DOHH2 (cell line): ENCODE results near the gene TXNIP.
A peak's percentile ranks its signal among the peaks of the same experiment; 100 is the strongest.

ENCODE experiments used
- H3F3A ChIP-seq: fragments of 200-600 bp; sonication (generic), shearing (Covaris generic); 2 replicates; pipeline ENCODE4 v1.6.0; 2016; ENCODE audit warnings: antibody characterized with exemption, mild to moderate bottlenecking; ENCODE audit not compliant: control insufficient read depth, insufficient read depth
- H3K27ac ChIP-seq: fragments of 200-600 bp; sonication (generic); 2 replicates; pipeline ENCODE4 v1.5.1; 2014; ENCODE audit warnings: low read depth, mild to moderate bottlenecking, low read length, moderate library complexity
- H3K27me3 ChIP-seq: fragments of 200-600 bp; sonication (generic); 2 replicates; pipeline ENCODE4 v1.6.1; 2014; ENCODE audit warnings: mild to moderate bottlenecking, low read length, mixed read lengths; ENCODE audit not compliant: control insufficient read depth
- H3K36me3 ChIP-seq: fragments of 200-600 bp; sonication (generic); 2 replicates; pipeline ENCODE4 v1.6.1; 2014; ENCODE audit warnings: mild to moderate bottlenecking, low read length, moderate library complexity, mixed read lengths; ENCODE audit not compliant: control insufficient read depth
- H3K4me1 ChIP-seq: fragments of 200-600 bp; sonication (generic); 2 replicates; pipeline ENCODE4 v1.6.1; 2014; ENCODE audit warnings: mild to moderate bottlenecking, low read length, mixed read lengths; ENCODE audit not compliant: control insufficient read depth
- H3K4me2 ChIP-seq: fragments of 200-600 bp; sonication (generic); 2 replicates; pipeline ENCODE4 v1.6.0; 2014; ENCODE audit warnings: mild to moderate bottlenecking, low read length, moderate library complexity
- H3K4me3 ChIP-seq: fragments of 200-600 bp; sonication (generic); 2 replicates; pipeline ENCODE4 v1.5.1; 2014; ENCODE audit warnings: mild to moderate bottlenecking, low read length, mixed read lengths
- H3K79me2 ChIP-seq: fragments of 200-600 bp; sonication (generic); 2 replicates; pipeline ENCODE4 v1.6.1; 2014; ENCODE audit warnings: mild to moderate bottlenecking, low read length, mixed read lengths; ENCODE audit not compliant: control insufficient read depth
- H3K9me2 ChIP-seq: fragments of 200-600 bp; sonication (generic); replicated peaks from 2 replicates; pipeline ENCODE4 v1.6.1; 2014; ENCODE audit warnings: mild to moderate bottlenecking, low read length, mixed read lengths; ENCODE audit not compliant: control insufficient read depth
- H3K9me3 ChIP-seq: fragments of 200-600 bp; sonication (generic); 2 replicates; pipeline ENCODE4 v1.6.1; 2014; ENCODE audit warnings: antibody characterized with exemption, low read length, mixed read lengths; ENCODE audit not compliant: control insufficient read depth, insufficient read depth
- H4K20me1 ChIP-seq: fragments of 200-600 bp; sonication (generic); 2 replicates; pipeline ENCODE4 v1.6.0; 2014; ENCODE audit warnings: low read depth, mild to moderate bottlenecking, antibody characterized with exemption, low read length, moderate library complexity; ENCODE audit not compliant: control insufficient read depth, insufficient read depth
- EZH2phosphoT487 ChIP-seq: fragments of 200-600 bp; sonication (generic); IDR thresholded peaks from 2 replicates; pipeline ENCODE4 v1.6.1; 2017; ENCODE audit warnings: borderline replicate concordance, mild to moderate bottlenecking, antibody characterized with exemption, low read length, moderate library complexity, mixed read lengths
- TF ChIP-seq, protein P1 (sequence below): fragments of 200-600 bp; sonication (generic); IDR thresholded peaks from one replicate; pipeline ENCODE4 v1.5.1; 2014; ENCODE audit warnings: antibody characterized with exemption, mild to moderate bottlenecking, low read depth, low read length; ENCODE audit not compliant: poor library complexity, severe bottlenecking

The TXNIP gene

DNA sequence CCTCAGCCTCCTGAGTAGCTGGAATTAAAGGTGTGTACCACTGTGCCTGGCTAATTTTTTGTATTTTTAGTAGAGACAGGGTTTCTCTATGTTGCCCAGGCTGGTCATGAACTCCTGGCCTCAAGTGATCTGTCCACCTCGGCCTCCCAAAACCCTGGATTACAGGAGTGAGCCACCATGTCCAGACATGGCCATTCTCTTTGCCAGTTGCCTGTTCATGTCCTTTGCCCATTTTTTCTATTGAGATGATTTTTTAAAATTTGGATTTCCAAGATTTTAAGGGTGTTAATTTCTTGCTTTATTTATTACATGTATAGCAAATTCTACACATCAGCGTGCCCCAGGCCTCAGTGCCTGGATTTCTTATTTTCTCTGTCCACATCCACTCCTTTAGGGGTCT lies 29.1 kb downstream of the TXNIP start:
- Histone ChIP-seq H3K27ac (no peak overlapping the region), H3K9me2 (no peaks in the 10 kb centered on the region), H3K79me2 (peaks cover 23% of the 10 kb centered on the region), H3K27me3 (no peaks in the 10 kb centered on the region), H3F3A (peaks cover 10% of the 10 kb centered on the region; the same call in 1 of the 2 replicates), H3K4me3 (no peak overlapping the region), H3K36me3 (peaks cover 7% of the 10 kb centered on the region), H3K9me3 (no peaks in the 10 kb centered on the region; the same call in 1 of the 2 replicates), H4K20me1 (no peaks in the 10 kb centered on the region), H3K4me2 (no peak overlapping the region), H3K4me1 (peaks cover 23% of the 10 kb centered on the region)
- TF ChIP-seq EZH2phosphoT487: no peak
- TF ChIP-seq, protein P1, sequence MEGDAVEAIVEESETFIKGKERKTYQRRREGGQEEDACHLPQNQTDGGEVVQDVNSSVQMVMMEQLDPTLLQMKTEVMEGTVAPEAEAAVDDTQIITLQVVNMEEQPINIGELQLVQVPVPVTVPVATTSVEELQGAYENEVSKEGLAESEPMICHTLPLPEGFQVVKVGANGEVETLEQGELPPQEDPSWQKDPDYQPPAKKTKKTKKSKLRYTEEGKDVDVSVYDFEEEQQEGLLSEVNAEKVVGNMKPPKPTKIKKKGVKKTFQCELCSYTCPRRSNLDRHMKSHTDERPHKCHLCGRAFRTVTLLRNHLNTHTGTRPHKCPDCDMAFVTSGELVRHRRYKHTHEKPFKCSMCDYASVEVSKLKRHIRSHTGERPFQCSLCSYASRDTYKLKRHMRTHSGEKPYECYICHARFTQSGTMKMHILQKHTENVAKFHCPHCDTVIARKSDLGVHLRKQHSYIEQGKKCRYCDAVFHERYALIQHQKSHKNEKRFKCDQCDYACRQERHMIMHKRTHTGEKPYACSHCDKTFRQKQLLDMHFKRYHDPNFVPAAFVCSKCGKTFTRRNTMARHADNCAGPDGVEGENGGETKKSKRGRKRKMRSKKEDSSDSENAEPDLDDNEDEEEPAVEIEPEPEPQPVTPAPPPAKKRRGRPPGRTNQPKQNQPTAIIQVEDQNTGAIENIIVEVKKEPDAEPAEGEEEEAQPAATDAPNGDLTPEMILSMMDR: no peak

DNA sequence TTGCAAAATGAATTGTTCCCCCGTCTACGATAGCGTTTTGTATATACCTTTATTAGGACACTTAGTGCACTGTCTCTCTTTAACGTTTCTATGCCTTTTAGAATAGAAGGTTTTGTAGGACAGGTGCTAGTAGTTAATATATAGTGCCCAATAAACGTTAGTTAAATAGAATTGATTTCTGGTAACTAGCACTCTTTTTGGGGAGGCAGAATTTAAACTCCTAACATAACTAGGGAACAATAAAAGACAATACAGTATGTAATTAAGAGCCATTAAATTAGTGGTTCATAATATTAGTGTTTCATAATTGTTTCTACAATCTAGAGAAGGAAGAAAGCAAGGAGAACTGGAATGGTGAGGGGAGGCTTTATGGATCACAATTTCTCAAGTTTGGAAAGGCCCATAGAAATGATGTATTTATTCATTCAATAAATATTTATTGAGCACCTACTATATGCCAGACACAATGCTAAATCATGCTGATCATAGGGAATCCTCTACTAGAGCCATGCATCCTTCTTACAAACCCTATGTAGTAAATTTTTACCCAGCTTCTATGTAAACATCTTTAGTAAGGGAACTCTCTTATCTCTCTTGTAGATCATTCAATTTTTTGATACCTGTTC lies 31.1 kb downstream of the TXNIP start:
- Histone ChIP-seq H3K36me3 (peaks cover 7% of the 10 kb centered on the region), H3K4me2 (peak overlapping the region; percentile 98), H3K79me2 (peaks cover 27% of the 10 kb centered on the region), H3F3A (peaks cover 8% of the 10 kb centered on the region; the same call in 1 of the 2 replicates), H3K4me1 (peaks cover 43% of the 10 kb centered on the region), H3K4me3 (peak overlapping the region; percentile 81), H3K9me3 (no peaks in the 10 kb centered on the region; the same call in 1 of the 2 replicates), H3K27me3 (no peaks in the 10 kb centered on the region), H3K27ac (peak overlapping the region; percentile 11; the same call in 1 of the 2 replicates), H3K9me2 (no peaks in the 10 kb centered on the region), H4K20me1 (no peaks in the 10 kb centered on the region)
- TF ChIP-seq, protein P1: no peak
- TF ChIP-seq EZH2phosphoT487: no peak

- Histone ChIP-seq H3K79me2 (peaks cover 27% of the 10 kb centered on the region), H3K27me3 (no peaks in the 10 kb centered on the region), H3K9me2 (no peaks in the 10 kb centered on the region), H3K4me2 (peak within 1 kb of the TSS; percentile 98), H3F3A (peaks cover 14% of the 10 kb centered on the region), H3K27ac (peak within 1 kb of the TSS; percentile 66), H3K4me3 (peak within 1 kb of the TSS; percentile 81), H4K20me1 (no peaks in the 10 kb centered on the region), H3K9me3 (no peaks in the 10 kb centered on the region; the same call in 1 of the 2 replicates), H3K4me1 (peaks cover 50% of the 10 kb centered on the region), H3K36me3 (peaks cover 7% of the 10 kb centered on the region)
- TF ChIP-seq EZH2phosphoT487: no peak
- TF ChIP-seq, protein P1: no peak
These were observed 31.9 kb downstream of the TXNIP start, which contains the start of the genes ANKRD34A and POLR3GL for GRCh38 chr1:145964328-145965118. Gene ANKRD34A, minus strand, starts transcription at chr1:145964575. Its CDS starts 2,816 bp downstream, at chr1:145961759. Gene POLR3GL, plus strand, starts transcription at chr1:145964690. Its CDS starts 10,176 bp downstream, at chr1:145974866.
